Erythroblast (primary cell): ENCODE results near the gene GRPEL2.

Source experiments
- DNase-seq, 2 experiments: peaks; one replicate each; lab custom pipeline; 2025; lab: John Stamatoyannopoulos, UW
- GATA1 ChIP-seq: IDR thresholded peaks from 2 replicates; pipeline ENCODE4 v1.6.1; 2011; ENCODE audit warnings: low read depth, mild to moderate bottlenecking, control low read depth, low read length, moderate library complexity
- POLR2A ChIP-seq: IDR thresholded peaks from 2 replicates; pipeline ENCODE4 v1.6.1; 2011; ENCODE audit warnings: mild to moderate bottlenecking, low read length

The GRPEL2 gene

DNA sequence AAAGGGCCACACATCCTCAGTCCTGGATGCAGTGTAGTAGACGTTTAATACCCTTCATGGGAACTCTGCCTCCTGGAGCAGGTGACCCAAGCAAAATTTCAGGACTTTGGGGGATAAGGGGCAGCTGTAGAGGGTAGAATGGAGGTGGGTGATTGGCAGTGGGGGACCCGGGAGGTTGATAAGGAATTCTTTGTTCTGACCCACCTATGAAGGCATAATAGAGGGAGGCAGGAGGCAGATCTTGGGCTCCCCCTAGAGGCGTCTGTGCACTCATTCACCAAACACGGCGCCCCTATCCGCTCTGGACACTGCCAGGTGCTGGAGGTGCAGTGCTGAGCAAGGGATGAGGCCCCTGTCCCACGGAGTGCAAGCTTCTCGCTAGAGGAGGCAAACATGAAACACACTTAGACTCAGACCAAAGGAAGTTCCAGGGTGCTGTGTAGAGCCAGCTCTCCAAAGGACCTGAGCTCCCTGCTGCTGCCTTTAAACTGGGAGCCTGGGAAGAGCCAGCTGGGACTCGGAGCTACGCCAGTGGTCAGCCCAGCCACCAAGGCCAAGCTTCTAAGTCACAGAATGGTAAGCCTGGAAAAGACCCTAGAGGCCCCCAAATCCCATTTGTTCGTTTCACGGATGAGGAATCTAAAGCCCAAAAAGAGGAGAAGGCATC lies 26.1 kb downstream of the GRPEL2 start:
- TF ChIP-seq GATA1: no peak
- TF ChIP-seq POLR2A: no peak
- peak; percentile 52 to 78 for DNase-seq

DNA sequence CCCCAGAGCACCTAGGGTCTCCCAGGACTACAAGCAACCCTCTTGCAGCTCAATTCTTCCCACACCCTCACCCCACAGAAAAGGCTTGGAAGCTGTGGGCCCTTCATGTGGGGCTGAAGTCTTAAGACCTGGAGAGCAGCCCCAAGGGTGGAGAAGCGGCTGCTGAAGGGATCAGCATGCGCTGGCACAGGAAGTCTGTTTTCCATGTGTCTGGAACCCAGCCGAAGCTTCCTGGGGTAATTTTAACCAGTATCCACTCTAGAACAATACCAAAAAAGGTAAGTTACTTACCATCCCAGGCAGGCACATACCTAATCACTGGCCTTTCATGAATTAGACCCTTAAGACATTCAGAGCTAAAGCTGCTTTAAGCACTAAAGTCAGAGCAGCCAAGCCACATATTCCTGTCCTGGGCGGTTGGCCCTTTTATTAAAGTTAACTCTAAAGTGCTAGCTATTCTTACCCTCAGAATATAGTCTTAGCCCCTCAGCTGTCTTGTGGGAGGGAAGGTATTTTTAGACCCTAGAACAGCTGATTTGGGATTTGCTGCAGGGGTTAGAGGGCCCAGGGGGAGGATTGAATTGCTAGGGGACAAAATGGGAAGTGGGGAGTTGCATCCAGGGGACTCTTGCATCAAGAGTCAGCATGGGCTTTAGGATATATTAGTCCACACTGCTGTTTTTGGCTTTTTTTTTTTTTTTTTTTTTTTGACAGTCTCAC lies 26.9 kb downstream of the GRPEL2 start:
- TF ChIP-seq POLR2A (no peak), GATA1 (no peak)
- no peak for DNase-seq

GRCh38 chr5:149372932-149373331 lies 27.6 kb downstream of the GRPEL2 start:
- no peak for TF ChIP-seq POLR2A
- no peak for TF ChIP-seq GATA1
- no peak for DNase-seq

DNA sequence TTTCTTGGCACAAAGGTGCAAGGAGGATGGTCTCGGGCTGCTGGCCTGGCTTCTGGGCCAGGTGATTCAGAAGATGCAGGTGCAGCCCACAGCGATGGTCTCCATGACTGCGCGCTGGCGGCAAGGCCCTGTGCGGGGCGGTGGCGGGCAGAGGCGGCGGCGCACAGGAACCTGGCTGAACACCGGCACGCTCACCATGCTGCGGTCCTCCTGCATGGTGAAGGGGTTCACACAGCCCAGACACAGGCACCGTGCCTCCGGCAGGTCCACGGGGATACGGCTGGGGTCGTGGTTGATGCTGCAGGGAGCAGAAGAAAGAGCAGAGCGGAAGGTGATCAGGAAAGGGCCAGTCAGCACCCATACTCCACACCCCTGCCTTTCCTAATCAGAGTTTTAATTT lies 29.0 kb downstream of the GRPEL2 start:
- TF ChIP-seq GATA1: no peak
- no peak for TF ChIP-seq POLR2A
- DNase-seq: no peak

GRCh38 chr5:149374801-149375200 lies 29.5 kb downstream of the GRPEL2 start:
- TF ChIP-seq GATA1 (no peak), POLR2A (no peak)
- DNase-seq: no peak

DNA sequence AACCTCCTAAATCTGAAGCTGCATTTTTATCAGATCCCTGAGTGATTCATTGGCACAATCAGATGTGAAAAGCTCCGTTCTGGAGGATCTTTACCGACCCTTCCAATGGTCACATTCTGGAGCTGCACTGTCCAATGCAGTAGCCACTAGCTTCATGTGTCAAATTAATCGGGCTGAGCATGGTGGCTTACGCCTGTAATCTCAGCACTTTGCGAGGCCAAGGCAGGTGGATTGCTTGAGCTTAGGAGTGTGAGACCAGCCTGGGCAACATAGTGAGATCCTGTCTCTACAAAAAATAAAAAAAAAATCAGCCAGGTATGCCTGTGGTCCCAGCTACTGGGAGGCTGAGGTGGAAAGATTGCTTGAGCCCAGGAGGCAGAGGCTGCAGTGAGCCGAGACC lies 30.1 kb downstream of the GRPEL2 start:
- no peak for DNase-seq
- TF ChIP-seq GATA1: no peak
- TF ChIP-seq POLR2A: no peak

DNA sequence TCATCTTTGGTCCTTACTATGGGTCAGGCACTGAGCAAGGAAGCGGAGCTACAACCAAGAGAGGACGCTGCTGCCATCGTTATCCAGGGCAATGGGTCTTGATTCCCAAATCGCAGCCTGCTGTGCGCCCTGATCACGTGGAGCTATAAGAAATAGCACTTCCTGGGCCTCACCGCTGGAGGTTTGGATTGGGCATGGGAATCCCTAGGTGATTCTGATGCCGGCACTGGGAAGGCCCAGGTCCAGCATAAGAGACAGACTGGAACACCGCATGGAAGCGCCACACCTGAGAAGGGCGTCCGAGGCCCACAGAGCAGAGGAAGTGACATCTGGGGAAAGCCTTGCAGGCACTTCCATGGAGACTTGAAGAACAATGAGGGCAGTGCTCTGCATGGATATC lies 30.8 kb downstream of the GRPEL2 start:
- no peak for DNase-seq
- no peak for TF ChIP-seq POLR2A
- TF ChIP-seq GATA1: no peak

DNA sequence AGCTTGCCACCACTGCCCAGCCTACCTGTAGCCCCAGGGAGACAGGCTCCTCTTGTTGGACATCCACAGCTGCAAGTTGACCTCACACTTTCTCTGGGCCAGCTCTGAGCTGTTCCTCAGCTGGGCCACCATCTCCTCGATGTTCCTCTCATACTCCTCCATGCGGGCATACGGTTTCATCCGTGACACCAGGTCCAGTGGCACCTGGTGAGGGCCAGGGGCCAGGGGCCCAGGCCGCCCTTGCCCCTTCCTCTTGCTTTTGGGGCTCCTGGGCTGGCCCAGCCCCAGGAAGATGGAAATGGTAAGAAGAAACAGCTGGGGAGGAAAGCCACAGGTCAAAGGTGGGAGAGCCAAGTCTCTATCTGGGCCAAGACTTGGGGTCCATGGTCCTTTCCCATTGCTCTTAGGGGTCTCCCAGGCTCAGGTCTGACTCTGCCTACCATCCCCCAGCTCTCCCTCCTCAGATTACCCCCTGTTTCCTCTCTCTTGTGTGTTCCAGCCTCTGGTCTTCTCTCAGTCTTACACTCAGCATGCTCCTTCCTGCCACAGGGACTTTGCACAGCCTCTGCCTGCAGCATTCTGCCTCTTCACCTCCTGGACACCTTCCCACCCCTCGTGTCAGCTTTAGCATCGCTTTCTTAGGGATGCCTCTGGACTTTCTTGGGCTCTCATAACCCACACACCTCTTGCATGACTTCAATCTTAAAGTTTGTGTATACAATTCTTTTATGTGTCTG lies 31.6 kb downstream of the GRPEL2 start:
- TF ChIP-seq POLR2A: no peak
- TF ChIP-seq GATA1: no peak
- DNase-seq: no peak

DNA sequence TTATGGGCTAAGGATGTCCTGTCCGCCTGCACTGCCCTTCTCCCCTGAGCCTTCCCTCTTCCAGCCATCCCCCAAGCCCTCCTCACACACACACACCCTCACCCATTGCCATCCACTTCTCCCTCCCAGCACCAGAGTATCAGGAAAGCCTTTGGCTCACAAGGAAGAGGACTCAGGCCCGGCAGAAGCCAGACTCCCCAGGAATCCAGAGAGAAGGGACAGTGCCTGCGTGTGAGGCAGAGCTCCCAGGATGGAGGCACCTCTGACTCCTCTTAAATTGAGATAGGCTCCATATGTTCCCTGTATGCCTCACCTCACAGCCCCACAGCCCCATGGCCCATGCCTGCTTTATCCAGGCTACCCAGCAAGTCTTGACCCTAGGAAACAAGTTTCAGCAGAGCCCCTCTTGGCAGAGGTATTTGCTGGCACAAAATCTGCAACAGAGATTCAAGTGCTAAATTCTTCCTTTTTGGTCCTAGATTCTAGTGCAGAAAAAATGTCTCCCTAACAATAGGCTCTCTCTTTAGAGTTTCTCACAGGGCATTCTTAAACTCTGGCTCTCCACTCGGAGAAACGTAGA lies 33.0 kb downstream of the GRPEL2 start:
- TF ChIP-seq POLR2A (no peak), GATA1 (no peak)
- DNase-seq: no peak

DNA sequence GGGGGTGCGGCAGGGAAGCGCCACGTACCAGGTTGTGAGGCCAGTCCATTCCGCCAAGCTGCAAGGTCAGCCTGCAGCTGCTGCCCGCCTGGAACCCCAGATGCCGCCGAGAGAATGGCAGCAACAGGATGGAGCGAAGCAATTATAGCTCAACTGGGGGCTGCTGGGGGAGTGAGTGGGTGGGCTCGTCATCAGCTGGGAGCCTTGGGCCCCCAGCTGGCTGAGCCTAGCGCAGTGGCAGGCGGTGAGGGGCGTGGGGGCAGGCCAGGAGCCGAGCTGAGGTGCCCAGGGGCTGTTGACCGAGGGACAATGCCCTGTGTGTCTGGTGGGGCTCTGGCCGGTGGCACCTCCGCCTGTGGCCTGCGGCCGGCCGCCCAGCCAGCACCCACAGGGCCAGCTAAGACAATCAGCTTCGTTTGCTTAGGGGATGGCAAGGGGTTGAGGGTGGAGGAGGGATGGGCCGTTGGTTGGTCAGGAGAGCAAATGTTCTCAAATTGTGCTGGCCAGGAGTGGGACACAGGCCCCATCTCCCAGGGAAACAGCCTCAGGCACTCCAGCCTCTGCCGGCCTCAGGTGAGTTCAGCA lies 34.0 kb downstream of the GRPEL2 start, which contains the start of gene IL17B:
Gene IL17B, minus strand, starts transcription at position 116 of the 585 bp plus-strand sequence. Its CDS starts 67 bp downstream, at position 49.
- TF ChIP-seq POLR2A (no peak), GATA1 (no peak)
- DNase-seq: no peak

DNA sequence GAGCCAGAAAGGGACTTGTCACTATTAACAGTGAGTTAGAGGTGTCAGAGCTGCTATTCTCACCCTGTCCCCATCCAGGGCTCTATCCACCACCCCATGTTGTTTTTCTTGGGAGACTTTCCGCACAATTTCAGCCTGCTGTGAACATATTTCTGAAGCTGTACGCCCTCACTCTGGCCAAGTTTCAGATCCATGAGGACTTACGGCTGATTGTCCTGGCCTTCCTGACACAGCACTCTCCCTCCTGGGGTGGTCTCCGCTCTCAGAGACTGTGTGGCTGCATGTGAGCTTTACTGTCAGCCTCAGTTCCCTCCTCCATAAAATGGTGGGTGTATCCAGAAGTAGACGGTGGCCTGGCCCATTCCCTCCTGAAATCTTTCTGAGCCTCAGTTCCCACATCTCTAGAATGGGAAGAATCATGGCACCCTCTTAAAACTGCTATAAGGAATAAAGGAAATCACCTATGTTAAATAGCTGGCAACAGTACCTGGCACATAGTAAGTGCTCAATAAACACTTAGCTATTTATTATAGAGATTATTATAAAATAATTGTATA lies 34.6 kb downstream of the GRPEL2 start:
- TF ChIP-seq GATA1 (no peak), POLR2A (no peak)
- no peak for DNase-seq

GRCh38 chr5:149380466-149381121 lies 35.3 kb downstream of the GRPEL2 start:
- DNase-seq: no peak
- no peak for TF ChIP-seq POLR2A
- no peak for TF ChIP-seq GATA1
